Epithelial cell of esophagus (primary cell): ENCODE data around the gene OR5K2.

Source experiments
- DNase-seq: peaks from one replicate; pipeline ENCODE4 v3.0.0; 2010; ENCODE audit warnings: low read depth
- H3K4me3 ChIP-seq: 2 replicates; pipeline ENCODE4 v1.5.1; 2011; ENCODE audit warnings: mild to moderate bottlenecking, low read length, control low read depth
- CTCF ChIP-seq: IDR thresholded peaks from 2 replicates; pipeline ENCODE4 v1.5.1; 2011; ENCODE audit warnings: low read depth, mild to moderate bottlenecking, low read length, control low read depth, inconsistent platforms; ENCODE audit not compliant: insufficient read depth; ENCODE audit errors: missing control alignments

Gene OR5K2

DNA sequence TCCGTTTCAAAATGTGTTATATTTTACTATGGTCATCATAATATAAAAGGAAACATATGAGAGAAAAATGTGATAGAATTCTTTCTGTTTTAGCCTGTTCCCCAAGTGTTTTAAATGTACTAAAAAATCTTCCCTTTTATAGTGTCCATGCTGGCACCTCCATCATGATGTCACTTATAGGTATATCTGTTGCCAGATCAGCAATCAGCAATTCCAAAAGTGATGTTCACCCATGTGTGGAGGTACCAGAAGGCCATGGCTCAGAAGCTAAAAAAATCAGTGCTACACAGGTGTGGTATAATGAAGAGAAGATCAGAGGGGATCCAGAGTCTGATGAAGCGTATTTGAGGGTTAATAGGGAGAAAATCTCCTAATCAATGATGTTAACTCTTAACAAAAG lies 33.2 kb downstream of the OR5K2 start:
- H3K4me3 ChIP-seq, result no peak overlapping the region
- no peak for TF ChIP-seq CTCF
- DNase-seq, result no peak

- H3K4me3 ChIP-seq, result no peak within 1 kb of the TSS
- TF ChIP-seq CTCF, result no peak
- DNase-seq, result no peak
Observed at GRCh38 chr3:98531622-98532274, 34.3 kb downstream of the OR5K2 start, which contains the start of gene GPR15. TSS of gene GPR15 (plus strand) at chr3:98531978. CDS start at chr3:98532034, 56 bp downstream.

DNA sequence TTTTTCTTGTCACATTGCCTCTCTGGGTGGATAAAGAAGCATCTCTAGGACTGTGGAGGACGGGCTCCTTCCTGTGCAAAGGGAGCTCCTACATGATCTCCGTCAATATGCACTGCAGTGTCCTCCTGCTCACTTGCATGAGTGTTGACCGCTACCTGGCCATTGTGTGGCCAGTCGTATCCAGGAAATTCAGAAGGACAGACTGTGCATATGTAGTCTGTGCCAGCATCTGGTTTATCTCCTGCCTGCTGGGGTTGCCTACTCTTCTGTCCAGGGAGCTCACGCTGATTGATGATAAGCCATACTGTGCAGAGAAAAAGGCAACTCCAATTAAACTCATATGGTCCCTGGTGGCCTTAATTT lies 34.8 kb downstream of the OR5K2 start:
- no peak for DNase-seq
- no peak for TF ChIP-seq CTCF
- no peak overlapping the region for H3K4me3 ChIP-seq

GRCh38 chr3:98532709-98533571 lies 35.5 kb downstream of the OR5K2 start:
- no peak overlapping the region for H3K4me3 ChIP-seq
- TF ChIP-seq CTCF, result no peak
- DNase-seq, result no peak

DNA sequence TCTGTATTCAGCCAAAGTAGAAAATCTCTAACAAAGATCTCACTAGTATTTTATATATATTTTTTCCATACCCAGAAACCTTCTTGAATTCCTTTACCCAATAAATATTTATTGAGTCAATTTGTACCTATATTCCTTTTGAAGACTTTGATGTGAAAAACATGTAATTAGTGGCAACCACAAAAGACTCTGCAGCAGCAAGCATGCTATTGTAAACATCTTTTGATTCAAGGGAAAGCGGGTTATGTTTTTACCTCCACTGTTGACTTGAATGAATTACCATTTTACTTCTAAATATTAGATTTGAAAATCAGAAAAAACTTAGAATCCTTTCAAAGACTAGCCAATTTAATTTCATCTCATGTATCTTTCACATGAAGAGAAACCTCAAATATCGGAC lies 36.7 kb downstream of the OR5K2 start:
- TF ChIP-seq CTCF, result no peak
- no peak overlapping the region for H3K4me3 ChIP-seq
- DNase-seq, result no peak

- no peak for TF ChIP-seq CTCF
- no peak overlapping the region for H3K4me3 ChIP-seq
- no peak for DNase-seq
Observed at GRCh38 chr3:98534734-98535133, 37.3 kb downstream of the OR5K2 start.
